KMS-11 (cell line): Measurements from ENCODE around the gene COL16A1.
A peak's percentile ranks its signal among the peaks of the same experiment; 100 is the strongest.

Experiments
- H2AFZ ChIP-seq: fragments of 200-600 bp; sonication (generic); 2 replicates; pipeline ENCODE4 v1.6.1; 2016; ENCODE audit warnings: antibody characterized with exemption, mixed run types, low read depth
- H3K27ac ChIP-seq: fragments of 200-600 bp; sonication (generic); 2 replicates; pipeline ENCODE4 v1.6.1; 2016; ENCODE audit warnings: mild to moderate bottlenecking, mixed run types
- H3K27me3 ChIP-seq: fragments of 200-600 bp; sonication (generic); 2 replicates; pipeline ENCODE4 v1.6.1; 2017; ENCODE audit warnings: mild to moderate bottlenecking, low read depth, mixed run types, moderate library complexity; ENCODE audit not compliant: insufficient read depth
- H3K36me3 ChIP-seq: fragments of 200-600 bp; sonication (generic); 2 replicates; pipeline ENCODE4 v1.6.1; 2017; ENCODE audit warnings: mild to moderate bottlenecking, mixed run types; ENCODE audit not compliant: insufficient read depth
- H3K4me1 ChIP-seq: fragments of 200-600 bp; sonication (generic); 2 replicates; pipeline ENCODE4 v1.6.1; 2016; ENCODE audit warnings: mild to moderate bottlenecking, low read depth, mixed run types; ENCODE audit not compliant: poor library complexity, severe bottlenecking
- H3K4me2 ChIP-seq: fragments of 200-600 bp; sonication (generic); 2 replicates; pipeline ENCODE4 v1.7.0; 2016; ENCODE audit warnings: mild to moderate bottlenecking, mixed run types
- H3K4me3 ChIP-seq: fragments of 200-600 bp; sonication (generic); IDR thresholded peaks from 2 replicates; pipeline ENCODE4 v1.6.1; 2017; ENCODE audit warnings: low read depth, low read length, mixed read lengths; ENCODE audit not compliant: insufficient read depth
- H3K79me2 ChIP-seq: fragments of 200-600 bp; sonication (generic); 2 replicates; pipeline ENCODE4 v1.6.1; 2016; ENCODE audit warnings: low read depth, mixed run types; ENCODE audit not compliant: insufficient read depth
- H3K9ac ChIP-seq: fragments of 200-600 bp; sonication (generic); 2 replicates; pipeline ENCODE4 v1.6.1; 2016; ENCODE audit warnings: mild to moderate bottlenecking, mixed run types
- H4K20me1 ChIP-seq: fragments of 200-600 bp; sonication (generic); 2 replicates; pipeline ENCODE4 v1.6.1; 2016; ENCODE audit warnings: mild to moderate bottlenecking, mixed run types; ENCODE audit not compliant: insufficient read depth
- CTCF ChIP-seq: fragments of 200-600 bp; sonication (generic); conservative IDR thresholded peaks from 2 replicates; pipeline ENCODE4 v1.6.1; 2017; ENCODE audit warnings: low read depth, mild to moderate bottlenecking, antibody characterized with exemption, low read length, moderate library complexity, mixed read lengths

Gene COL16A1

GRCh38 chr1:31617218-31617915 is 86.5 kb downstream of the COL16A1 start, which contains the start of gene HCRTR1:
HCRTR1 (plus strand) TSS chr1:31617689; CDS start chr1:31619193, 1,504 bp downstream.
- H3K4me2 ChIP-seq, result peak within 1 kb of the TSS; percentile 33; the same call in 1 of the 2 replicates
- no peak within 1 kb of the TSS for H3K27ac ChIP-seq
- peaks cover 7% of the 10 kb centered on the region; the same call in 1 of the 2 replicates for H3K27me3 ChIP-seq
- no peak within 1 kb of the TSS for H3K9ac ChIP-seq
- H3K79me2 ChIP-seq, result no peaks in the 10 kb centered on the region
- peak within 1 kb of the TSS; percentile 26; the same call in 1 of the 2 replicates for H2AFZ ChIP-seq
- H4K20me1 ChIP-seq, result no peaks in the 10 kb centered on the region
- H3K4me1 ChIP-seq, result no peaks in the 10 kb centered on the region
- no peak within 1 kb of the TSS for H3K4me3 ChIP-seq
- H3K36me3 ChIP-seq, result no peaks in the 10 kb centered on the region
- no peak for TF ChIP-seq CTCF

- H3K27me3 ChIP-seq, result peaks cover 7% of the 10 kb centered on the region; the same call in 1 of the 2 replicates
- no peak overlapping the region for H3K9ac ChIP-seq
- H4K20me1 ChIP-seq, result no peaks in the 10 kb centered on the region
- H3K4me3 ChIP-seq, result no peak overlapping the region
- H3K4me1 ChIP-seq, result no peaks in the 10 kb centered on the region
- no peaks in the 10 kb centered on the region for H3K79me2 ChIP-seq
- H3K36me3 ChIP-seq, result no peaks in the 10 kb centered on the region
- no peak overlapping the region for H2AFZ ChIP-seq
- no peak for TF ChIP-seq CTCF
- H3K4me2 ChIP-seq, result no peak overlapping the region
- no peak overlapping the region for H3K27ac ChIP-seq
These were observed 87.9 kb downstream of the COL16A1 start for GRCh38 chr1:31615939-31616338.

GRCh38 chr1:31615414-31615813 is 88.4 kb downstream of the COL16A1 start:
- Histone ChIP-seq H3K36me3 (no peaks in the 10 kb centered on the region), H3K79me2 (no peaks in the 10 kb centered on the region), H3K9ac (no peak overlapping the region), H3K27me3 (peaks cover 7% of the 10 kb centered on the region; the same call in 1 of the 2 replicates), H4K20me1 (no peaks in the 10 kb centered on the region), H3K4me1 (no peaks in the 10 kb centered on the region), H3K4me3 (no peak overlapping the region), H3K4me2 (no peak overlapping the region), H3K27ac (no peak overlapping the region), H2AFZ (no peak overlapping the region)
- no peak for TF ChIP-seq CTCF

GRCh38 chr1:31614414-31615005 is 89.3 kb downstream of the COL16A1 start:
- H3K9ac ChIP-seq, result no peak overlapping the region
- no peaks in the 10 kb centered on the region for H4K20me1 ChIP-seq
- no peaks in the 10 kb centered on the region for H3K79me2 ChIP-seq
- peaks cover 7% of the 10 kb centered on the region; the same call in 1 of the 2 replicates for H3K27me3 ChIP-seq
- H3K36me3 ChIP-seq, result no peaks in the 10 kb centered on the region
- H3K4me3 ChIP-seq, result no peak overlapping the region
- H3K4me2 ChIP-seq, result no peak overlapping the region
- no peak overlapping the region for H2AFZ ChIP-seq
- H3K27ac ChIP-seq, result no peak overlapping the region
- TF ChIP-seq CTCF, result no peak
- no peaks in the 10 kb centered on the region for H3K4me1 ChIP-seq
